Right renal pelvis (tissue), 4 donors: ENCODE data around the gene LPP. TPM values are rescaled to one million over a fixed set of nuclear protein-coding genes. Genes with fewer than 3 reads are reported as not detected.

Experiments used
- DNase-seq, 4 donors: peaks; one replicate each; pipeline ENCODE4 v3.0.0-alpha.2; 2013; ENCODE audit warnings: low read depth in 4 of 4, low spot score in 3 of 4, missing footprints in 1 of 4
- polyA plus RNA-seq, 4 donors: library from polyadenylated mRNA; unstranded; fragments of 120-200 nt; gene quantifications; one replicate each; pipeline ENCODE4 v1.2.1, GENCODE V29; 2013; ENCODE audit not compliant: insufficient read length in 4 of 4

LPP gene
- polyA plus RNA-seq, 4 donors, result 24.5 to 29.6 (median 25.6) TPM

DNA sequence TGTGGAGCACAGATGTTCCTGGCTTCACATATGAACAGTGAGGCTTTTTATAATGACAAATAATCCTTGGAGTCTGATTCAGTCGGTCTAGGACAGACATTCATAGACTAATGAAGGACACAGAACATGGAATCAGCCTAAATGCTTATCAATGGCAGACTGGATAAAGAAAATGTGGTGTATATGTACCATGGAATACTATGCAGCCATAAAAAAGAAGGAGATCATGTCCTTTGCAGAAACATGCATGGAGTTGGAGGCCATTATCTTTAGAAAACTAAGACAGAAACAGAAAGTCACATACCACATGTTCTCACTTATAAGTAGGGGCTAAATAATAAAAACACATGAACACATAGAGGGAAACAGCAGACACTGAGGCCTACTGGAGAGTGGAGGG lies 19.9 kb upstream of the LPP start:
- DNase-seq, result no peak

- no peak for DNase-seq
These were observed 19.1 kb upstream of the LPP start for GRCh38 chr3:188134856-188135255.

DNA sequence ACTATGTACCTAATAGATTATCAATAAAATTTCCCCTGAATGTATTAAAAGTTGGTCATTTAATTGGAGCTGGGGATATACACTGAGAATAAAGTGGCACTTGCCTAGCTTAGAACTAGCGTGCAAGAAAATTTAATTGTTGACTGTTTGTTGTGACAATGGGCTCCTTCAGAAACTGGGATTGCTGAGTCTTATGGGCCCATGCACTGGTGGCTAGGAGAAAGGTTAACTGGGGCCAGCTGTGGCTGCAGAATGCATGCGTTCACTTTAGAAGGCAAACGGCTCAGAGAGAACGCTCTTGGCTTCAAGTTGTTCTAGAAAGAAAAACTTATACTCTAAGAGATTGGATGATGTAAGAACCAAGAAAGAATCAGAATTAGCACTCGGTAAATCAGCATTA lies 18.7 kb upstream of the LPP start:
- DNase-seq, result no peak

GRCh38 chr3:188137051-188137450 lies 16.9 kb upstream of the LPP start:
- no peak for DNase-seq

DNA sequence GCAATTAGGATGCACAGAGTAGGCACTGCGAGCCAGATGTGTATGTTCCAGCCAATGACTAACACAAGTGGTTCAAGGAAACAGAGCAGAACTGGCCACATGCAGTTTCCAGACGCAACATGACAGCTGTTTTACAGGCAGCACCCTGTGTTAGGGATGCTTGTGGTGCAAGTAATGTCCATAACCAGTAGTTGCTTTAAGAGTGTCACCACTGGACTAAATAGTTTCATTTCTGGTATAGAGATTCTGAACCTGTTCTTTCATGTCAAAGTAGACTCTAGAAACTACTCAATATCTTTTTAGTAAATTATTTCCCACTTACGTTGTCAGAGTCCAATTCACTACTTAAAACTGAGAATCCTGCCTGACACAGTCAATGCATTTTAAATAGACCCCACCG lies 14.5 kb upstream of the LPP start:
- DNase-seq, result no peak

- no peak for DNase-seq
These were observed 7.7 kb upstream of the LPP start for GRCh38 chr3:188146219-188146618.

DNA sequence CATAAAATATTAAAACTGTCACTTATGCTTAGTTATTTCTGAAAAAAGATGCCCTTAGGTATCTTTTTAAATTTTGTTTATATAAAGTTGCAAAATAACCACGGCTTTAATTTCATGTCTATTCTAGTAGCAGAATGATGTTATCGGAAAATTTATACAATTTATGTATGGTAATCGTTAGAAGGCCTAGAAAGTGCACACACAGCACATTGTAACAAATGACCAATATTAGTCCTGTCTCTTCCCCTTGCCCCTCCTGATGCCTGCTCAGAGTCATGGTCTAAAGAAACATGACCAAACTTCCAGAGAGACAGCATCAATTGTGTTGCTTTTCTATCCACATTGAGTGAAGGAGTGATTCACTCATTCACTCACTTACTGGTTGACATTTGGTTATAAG lies 6.2 kb upstream of the LPP start:
- no peak for DNase-seq

GRCh38 chr3:188148318-188148717 lies 5.6 kb upstream of the LPP start:
- DNase-seq, result no peak

- DNase-seq, result no peak
These were observed 4.4 kb upstream of the LPP start for GRCh38 chr3:188149587-188149986.

DNA sequence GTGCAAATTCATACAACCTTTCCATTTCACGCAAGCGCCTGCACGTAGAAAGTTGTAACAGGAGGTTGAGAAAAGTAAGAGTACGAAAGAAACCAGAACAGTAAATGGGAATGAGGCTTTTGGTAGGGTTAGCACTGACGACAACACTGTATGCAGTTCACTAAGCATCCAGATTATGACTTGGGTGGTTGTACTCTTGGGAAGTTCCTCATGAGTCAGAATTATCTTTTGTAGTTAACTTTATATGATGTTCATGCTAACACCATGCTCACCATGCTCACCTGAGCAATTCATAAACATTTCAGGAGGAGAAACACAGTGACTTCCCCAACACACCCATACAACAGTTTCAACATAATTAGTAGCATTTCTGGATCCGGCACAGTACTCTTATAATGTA lies 3.0 kb upstream of the LPP start:
- DNase-seq, result no peak

- no peak for DNase-seq
These were observed 2.5 kb upstream of the LPP start for GRCh38 chr3:188151438-188151837.

GRCh38 chr3:188152660-188153436 lies 1.1 kb upstream of the LPP start:
- DNase-seq, result peak in 1 of 4 donors; percentile 32

- peak; percentile 60 to 79 (median 76) for DNase-seq
These were observed 432 bp upstream of the LPP start for GRCh38 chr3:188153437-188154013.

DNA sequence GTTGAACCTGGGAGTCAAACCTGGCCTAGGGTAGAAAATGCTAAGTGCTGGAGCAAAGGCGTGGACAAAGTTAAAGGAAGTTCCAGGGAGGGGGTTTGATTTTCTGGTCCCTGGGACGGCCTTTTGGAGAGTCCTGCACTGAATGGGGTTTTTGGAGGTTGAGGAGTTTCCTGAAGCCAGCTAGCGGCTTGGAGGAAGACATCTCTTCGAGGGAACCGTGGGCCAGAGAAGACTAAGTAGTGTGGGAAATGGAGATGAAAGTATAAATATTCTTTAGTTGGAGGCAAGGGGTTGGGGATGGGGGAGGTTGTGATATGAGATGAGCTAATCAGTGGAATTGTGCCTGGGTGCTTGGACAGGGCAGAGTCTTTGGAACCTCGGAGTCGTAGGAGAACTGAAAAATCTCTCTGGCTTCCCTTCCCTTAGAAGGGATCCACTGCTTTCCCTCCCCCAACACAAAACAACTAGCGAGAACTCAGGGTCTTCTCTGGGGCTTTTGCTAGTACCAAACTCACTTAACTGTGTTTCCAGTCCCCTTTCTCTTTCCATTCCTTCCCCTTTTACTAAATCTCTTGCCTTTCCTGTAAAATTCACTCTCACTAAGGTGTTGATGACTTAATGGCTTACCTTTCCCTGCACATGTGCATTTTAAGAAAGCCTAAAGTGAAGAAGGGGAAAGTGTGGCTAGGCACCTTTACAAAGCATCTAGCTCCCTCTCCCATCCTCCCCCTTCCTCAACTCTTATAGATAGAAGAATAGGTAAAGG lies 1.0 kb downstream of the LPP start:
- DNase-seq, result no peak

- DNase-seq, result no peak
These were observed 2.1 kb downstream of the LPP start for GRCh38 chr3:188156056-188156455.

- no peak for DNase-seq
These were observed 3.5 kb downstream of the LPP start for GRCh38 chr3:188157407-188157806.

GRCh38 chr3:188157971-188158370 lies 4.0 kb downstream of the LPP start:
- DNase-seq, result no peak

- no peak for DNase-seq
These were observed 4.9 kb downstream of the LPP start for GRCh38 chr3:188158731-188159310.

- no peak for DNase-seq
These were observed 6.8 kb downstream of the LPP start for GRCh38 chr3:188160751-188161150.

- no peak for DNase-seq
These were observed 10.3 kb downstream of the LPP start for GRCh38 chr3:188164248-188164687.

DNA sequence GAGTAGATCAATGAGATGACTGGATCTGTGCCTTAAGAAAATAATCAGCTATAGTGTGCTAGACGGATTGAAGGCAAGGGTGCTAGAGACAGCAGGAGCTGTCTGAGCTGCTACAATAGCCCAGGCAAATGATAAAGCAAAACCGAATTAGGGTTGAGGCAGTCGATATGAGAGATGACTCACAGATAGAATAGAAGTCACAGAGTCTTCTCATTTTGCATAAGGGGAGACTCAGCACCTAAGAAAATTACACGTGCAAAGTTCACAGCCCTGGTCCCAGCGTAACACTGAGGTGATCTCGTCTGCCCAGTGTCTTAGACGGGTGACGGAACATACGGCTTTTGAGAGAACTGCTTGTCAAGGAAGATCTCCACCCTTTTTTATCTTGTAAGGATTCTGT lies 11.6 kb downstream of the LPP start:
- DNase-seq, result no peak
